Neural progenitor cell (in vitro differentiated cells): ENCODE measurements around the gene PLA2R1.

Source experiments
- CTCF ChIP-seq: fragments of 200-600 bp; sonication (generic); IDR thresholded peaks from 2 replicates; pipeline ENCODE4 v1.5.1; 2017; ENCODE audit warnings: antibody characterized with exemption, mild to moderate bottlenecking
- EZH2 ChIP-seq: fragments of 200-600 bp; sonication (generic); IDR thresholded peaks from 2 replicates; pipeline ENCODE4 v1.6.1; 2017; ENCODE audit warnings: antibody characterized with exemption, mild to moderate bottlenecking, moderate library complexity

- TF ChIP-seq EZH2 (no peak), CTCF (peak; percentile 46)
These were observed 73.2 kb downstream of the PLA2R1 start for GRCh38 chr2:159989249-159989648.
